D721Med (cell line): ENCODE measurements around the gene CD276.
"Not testable (repeated sequence)": the region's sequence is repeated elsewhere in the genome, so short reads cannot be mapped to it uniquely, and the experiment has no call there.

Experiments
- DNase-seq: peaks from one replicate; pipeline ENCODE4 v3.0.0; 2011; ENCODE audit warnings: low spot score; ENCODE audit not compliant: insufficient read length
- FAIRE-seq: peaks from 2 replicates; lab custom pipeline; 2011; peaks lifted over from hg19 to GRCh38; lab: Jason Lieb, UNC
- TF ChIP-seq, protein P1 (sequence below): IDR thresholded peaks from 2 replicates; pipeline ENCODE4 v1.5.1; 2012; ENCODE audit warnings: mild to moderate bottlenecking, control low read depth; ENCODE audit not compliant: insufficient read depth; ENCODE audit errors: missing control alignments

Gene CD276

DNA sequence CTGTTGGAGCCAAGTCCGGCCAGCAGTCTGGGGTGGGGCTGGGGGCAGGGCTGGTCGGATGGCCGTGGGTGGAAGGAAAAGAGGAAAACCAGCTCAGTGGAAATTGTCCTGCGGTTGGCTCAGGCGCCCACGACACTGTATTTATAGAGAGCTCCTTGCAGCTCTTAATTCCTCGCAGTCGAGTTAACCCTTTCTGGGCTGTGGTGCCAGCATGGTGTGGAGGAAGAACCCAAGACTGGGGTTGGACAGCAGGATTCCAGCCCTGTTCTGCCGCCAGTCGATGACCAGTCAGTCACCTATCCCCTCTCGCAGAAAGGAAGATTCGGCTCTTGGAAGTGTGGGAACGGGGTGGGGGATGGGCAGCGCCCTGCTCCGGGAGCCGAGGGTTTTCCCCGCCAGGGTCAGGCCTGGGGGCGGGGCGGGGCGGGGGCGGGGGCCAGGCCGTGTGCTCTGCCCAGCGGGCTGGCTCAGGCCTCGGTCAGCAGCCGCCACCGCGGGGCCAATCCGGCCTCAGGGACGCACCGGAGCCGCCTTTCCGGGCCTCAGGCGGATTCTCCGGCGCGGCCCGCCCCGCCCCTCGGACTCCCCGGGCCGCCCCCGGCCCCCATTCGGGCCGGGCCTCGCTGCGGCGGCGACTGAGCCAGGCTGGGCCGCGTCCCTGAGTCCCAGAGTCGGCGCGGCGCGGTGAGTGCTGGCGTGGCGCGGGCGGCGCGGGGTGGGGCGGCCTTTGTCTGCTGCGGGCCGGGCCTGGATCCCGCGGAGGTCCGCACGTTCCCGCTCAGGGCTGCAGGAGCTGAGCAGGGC, at the start of gene CD276:
Gene CD276, plus strand, starts transcription at position 607 of the 804 bp plus-strand sequence. CDS start 15,257 bp downstream, outside the sequence.
- TF ChIP-seq, protein P1, sequence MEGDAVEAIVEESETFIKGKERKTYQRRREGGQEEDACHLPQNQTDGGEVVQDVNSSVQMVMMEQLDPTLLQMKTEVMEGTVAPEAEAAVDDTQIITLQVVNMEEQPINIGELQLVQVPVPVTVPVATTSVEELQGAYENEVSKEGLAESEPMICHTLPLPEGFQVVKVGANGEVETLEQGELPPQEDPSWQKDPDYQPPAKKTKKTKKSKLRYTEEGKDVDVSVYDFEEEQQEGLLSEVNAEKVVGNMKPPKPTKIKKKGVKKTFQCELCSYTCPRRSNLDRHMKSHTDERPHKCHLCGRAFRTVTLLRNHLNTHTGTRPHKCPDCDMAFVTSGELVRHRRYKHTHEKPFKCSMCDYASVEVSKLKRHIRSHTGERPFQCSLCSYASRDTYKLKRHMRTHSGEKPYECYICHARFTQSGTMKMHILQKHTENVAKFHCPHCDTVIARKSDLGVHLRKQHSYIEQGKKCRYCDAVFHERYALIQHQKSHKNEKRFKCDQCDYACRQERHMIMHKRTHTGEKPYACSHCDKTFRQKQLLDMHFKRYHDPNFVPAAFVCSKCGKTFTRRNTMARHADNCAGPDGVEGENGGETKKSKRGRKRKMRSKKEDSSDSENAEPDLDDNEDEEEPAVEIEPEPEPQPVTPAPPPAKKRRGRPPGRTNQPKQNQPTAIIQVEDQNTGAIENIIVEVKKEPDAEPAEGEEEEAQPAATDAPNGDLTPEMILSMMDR: no peak
- no peak for FAIRE-seq
- DNase-seq: peak; percentile 67

DNA sequence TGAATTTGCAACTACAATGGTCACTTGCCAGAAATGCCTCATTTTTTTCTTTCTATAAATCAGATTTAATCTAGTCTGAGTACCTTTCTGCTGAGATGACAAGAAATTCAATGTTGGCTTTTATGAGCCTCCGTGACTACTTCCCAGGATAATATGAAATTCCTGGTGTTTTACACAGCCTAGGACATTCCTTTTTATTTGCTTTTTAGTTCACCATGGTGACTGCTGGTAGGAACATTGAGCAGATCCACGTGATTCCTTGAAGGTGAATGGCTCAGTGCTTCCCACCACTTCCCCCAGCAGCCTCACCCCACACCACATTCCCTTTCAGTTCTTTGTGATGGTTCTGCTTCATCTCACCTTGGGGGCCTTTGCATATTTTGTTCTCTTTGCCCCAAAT, 46.7 kb upstream of the CD276 start:
- TF ChIP-seq, protein P1: no peak
- no peak for DNase-seq
- no peak for FAIRE-seq

DNA sequence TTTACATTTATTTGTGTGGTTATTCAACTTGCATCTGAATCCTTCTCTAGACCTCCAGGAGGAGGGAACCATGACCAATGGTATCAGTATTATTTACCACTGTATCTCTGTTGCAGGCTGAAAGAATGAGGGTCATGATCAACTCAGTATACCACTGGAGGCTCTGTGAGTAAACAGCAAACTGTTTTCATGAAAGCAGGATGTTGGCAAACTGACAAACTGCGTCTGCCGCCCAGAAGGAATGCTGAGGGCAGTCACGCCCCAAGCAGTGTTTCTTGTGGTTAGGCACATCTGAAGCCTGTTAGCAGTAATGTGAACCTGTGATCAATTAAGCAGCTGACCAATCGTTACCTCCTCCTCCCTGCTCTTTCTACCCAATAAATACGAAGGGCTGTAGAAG, 44.7 kb upstream of the CD276 start:
- FAIRE-seq, DNase-seq: not testable (repeated sequence)

DNA sequence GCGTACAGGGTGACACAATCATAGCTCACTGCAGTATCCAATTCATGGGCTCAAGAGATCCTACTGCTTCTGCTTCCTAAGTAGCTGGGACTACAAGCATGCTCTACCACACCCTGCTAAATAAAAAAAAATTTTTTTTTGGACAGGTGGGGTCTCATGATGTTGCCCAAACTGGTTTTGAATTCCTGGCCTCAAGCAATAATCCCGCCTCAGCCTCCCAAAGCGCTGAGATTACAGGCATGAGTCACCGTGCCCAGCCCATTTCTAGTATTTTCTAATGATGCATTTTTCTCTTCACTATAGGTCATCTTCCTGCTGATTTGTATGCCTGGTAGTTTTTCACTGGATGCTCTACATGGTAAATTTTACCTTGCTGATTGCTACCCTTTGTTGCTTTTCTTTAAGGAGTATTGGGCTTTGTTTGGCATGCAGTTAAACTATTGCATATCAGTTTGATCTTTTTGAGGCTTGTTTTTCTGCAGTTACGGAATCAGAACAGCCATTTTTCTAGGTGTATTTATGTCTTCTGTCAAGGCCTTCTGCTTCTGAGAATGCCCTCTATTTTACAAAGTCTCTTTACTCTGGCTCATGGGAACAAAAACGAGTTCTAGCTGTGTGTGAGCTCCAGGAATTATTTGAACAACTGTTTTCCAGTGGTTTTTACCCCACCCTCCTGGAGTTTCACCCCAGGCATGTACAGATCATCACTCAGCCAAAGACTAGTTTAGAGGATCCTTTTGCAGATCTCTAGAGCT, 36.7 kb upstream of the CD276 start:
- TF ChIP-seq, protein P1: no peak
- FAIRE-seq (no peak), DNase-seq (no peak)

DNA sequence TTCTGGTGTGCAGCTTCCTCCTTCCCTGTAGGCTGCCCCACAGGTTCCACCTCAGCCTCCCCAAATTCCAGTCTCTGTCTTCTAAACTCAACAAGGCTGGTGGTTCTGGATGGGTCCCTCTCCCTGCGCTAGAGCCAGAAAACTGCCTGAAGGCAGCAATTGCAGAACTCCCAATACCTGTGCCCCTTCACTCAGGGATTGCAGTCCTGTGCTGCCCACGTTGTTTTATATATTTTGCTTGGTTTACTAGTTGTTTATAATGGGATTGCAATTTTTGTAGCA, 36.2 kb upstream of the CD276 start:
- FAIRE-seq (no peak), DNase-seq (no peak)
- TF ChIP-seq, protein P1: no peak

DNA sequence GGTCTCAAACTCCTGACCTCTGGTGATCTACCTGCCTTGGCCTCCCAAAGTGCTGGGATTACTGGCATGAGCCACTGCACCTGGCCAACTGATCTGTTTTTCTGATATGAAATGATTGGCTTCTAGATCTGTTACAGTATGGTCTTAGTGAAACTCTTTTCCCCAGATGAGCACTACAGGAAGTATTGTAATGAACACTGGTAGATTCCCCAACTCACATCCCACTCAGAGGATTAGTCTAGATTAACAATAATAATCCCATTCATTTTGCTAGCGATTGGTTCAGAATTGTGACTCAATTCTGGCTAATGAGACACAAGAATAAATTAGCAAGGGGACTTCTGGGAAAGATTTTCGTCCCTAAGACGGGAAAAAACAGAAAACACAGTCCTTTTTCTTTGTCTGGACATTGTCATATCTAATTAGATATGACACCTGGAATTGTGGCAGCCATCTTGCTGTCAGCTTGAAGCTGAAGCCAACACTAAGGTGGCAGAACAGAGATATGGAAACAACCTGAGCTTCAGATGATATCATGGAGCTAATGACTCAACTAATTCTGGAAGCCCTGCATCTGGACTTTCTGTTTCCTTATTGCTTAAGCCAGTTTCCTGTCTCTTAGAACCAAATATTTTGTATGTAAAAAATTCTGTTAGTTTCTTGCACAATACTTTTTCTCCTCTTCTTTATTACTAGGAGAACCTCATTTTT, 33.6 kb upstream of the CD276 start:
- FAIRE-seq: no peak
- no peak for DNase-seq
- TF ChIP-seq, protein P1: no peak

DNA sequence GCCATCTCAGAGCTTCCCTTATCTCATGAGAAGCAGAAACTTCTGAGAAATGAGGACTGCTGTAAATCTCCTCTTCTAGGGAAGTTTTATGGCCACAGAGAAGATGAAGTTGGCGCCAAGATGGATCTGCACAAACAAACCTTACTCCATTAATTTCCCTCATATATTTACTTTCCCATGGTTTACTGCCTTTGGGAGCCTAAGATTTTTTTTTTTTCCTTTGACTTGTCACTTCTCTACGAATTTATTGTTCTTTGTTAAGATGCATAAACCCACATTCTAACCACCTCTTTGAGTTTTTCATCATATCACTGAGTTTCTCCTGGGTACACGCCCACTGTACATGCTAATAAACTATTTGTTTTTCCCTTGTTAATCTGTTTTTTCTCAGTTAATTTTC, 29.5 kb upstream of the CD276 start:
- TF ChIP-seq, protein P1: no peak
- DNase-seq (no peak), FAIRE-seq (no peak)
